Calu3 (cell line): ENCODE measurements around the gene VRK3. TPM values are rescaled to one million over a fixed set of nuclear protein-coding genes. Genes with fewer than 3 reads are reported as not detected.

ENCODE experiments used
- BruUV-seq: library from RNA; stranded (reverse); fragments of 400-500 nt; replicated peaks from 2 replicates; lab custom pipeline; 2021; lab: Mats Ljungman, UMichigan
- CTCF ChIA-PET: fragments of 300-600 bp; sonication (Branson Sonifier 250); formaldehyde crosslinking; loops from one replicate; lab custom pipeline; 2022; ENCODE audit warnings: antibody characterized with exemption; lab: Charles Lee
- DNase-seq: peaks from one replicate; pipeline ENCODE4 v3.0.0; 2022
- H3K27ac Mint-ChIP-seq: one replicate; pipeline ENCODE4 v1.8.0; 2022; ENCODE audit warnings: mixed read lengths; ENCODE audit not compliant: unreplicated experiment
- H3K27me3 Mint-ChIP-seq: one replicate; pipeline ENCODE4 v1.8.0; 2022; ENCODE audit warnings: mixed read lengths; ENCODE audit not compliant: unreplicated experiment
- H3K36me3 Mint-ChIP-seq: one replicate; pipeline ENCODE4 v1.8.0; 2022; ENCODE audit warnings: mild to moderate bottlenecking, moderate library complexity, mixed read lengths; ENCODE audit not compliant: insufficient read depth, unreplicated experiment
- H3K4me1 Mint-ChIP-seq: one replicate; pipeline ENCODE4 v1.8.0; 2022; ENCODE audit warnings: mild to moderate bottlenecking, low read depth, mixed read lengths; ENCODE audit not compliant: unreplicated experiment
- H3K4me3 Mint-ChIP-seq: one replicate; pipeline ENCODE4 v1.8.0; 2022; ENCODE audit warnings: mild to moderate bottlenecking, low read depth, moderate library complexity, mixed read lengths; ENCODE audit not compliant: unreplicated experiment
- H3K9me3 Mint-ChIP-seq: one replicate; pipeline ENCODE4 v1.8.0; 2022; ENCODE audit warnings: low read depth, mixed read lengths; ENCODE audit not compliant: unreplicated experiment
- intact Hi-C: fragments of 100-400 bp; cut with micrococcal nuclease; formaldehyde crosslinking; loops from one replicate; pipeline ENCODE4 v1.10.0; 2022; ENCODE audit not compliant: unreplicated experiment
- total RNA-seq: library from RNA; stranded (reverse); gene quantifications from 2 replicates; pipeline ENCODE4 v1.2.3, GENCODE V29; 2022
- TF ChIP-seq, protein P1 (sequence below): fragments of 200-600 bp; IDR thresholded peaks from one replicate; pipeline ENCODE4 v1.8.0; 2022; ENCODE audit warnings: antibody characterized with exemption; ENCODE audit not compliant: unreplicated experiment

The VRK3 gene
- total RNA-seq, 1 experiment from 2014 or later: 74.5 TPM

DNA sequence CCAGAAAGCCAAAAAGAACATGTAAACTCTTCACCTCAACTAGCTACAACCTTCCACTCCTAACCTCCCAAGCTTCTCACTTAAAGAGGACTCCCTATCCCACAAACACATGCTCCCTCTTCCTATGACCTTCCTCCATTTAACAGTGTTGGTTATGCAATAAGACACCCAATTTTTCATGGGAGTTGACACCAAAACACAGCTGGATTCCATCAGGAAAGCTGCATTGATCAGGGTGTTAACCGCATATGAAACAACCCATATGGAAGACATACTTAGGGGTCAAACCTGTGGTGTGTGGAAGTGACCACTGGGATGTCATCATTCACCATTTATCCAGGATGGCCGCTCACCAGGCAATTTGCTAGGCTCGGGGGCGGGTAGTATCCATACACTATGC lies 22.5 kb upstream of the VRK3 start:
- DNase-seq: no peak
- no peaks in the 10 kb centered on the region for H3K27me3 Mint-ChIP-seq
- TF ChIP-seq, protein P1, sequence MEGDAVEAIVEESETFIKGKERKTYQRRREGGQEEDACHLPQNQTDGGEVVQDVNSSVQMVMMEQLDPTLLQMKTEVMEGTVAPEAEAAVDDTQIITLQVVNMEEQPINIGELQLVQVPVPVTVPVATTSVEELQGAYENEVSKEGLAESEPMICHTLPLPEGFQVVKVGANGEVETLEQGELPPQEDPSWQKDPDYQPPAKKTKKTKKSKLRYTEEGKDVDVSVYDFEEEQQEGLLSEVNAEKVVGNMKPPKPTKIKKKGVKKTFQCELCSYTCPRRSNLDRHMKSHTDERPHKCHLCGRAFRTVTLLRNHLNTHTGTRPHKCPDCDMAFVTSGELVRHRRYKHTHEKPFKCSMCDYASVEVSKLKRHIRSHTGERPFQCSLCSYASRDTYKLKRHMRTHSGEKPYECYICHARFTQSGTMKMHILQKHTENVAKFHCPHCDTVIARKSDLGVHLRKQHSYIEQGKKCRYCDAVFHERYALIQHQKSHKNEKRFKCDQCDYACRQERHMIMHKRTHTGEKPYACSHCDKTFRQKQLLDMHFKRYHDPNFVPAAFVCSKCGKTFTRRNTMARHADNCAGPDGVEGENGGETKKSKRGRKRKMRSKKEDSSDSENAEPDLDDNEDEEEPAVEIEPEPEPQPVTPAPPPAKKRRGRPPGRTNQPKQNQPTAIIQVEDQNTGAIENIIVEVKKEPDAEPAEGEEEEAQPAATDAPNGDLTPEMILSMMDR: no peak
- no peak overlapping the region for H3K27ac Mint-ChIP-seq
- peaks cover 19% of the 10 kb centered on the region for H3K9me3 Mint-ChIP-seq
- no TSS peak for BruUV-seq
- no peaks in the 10 kb centered on the region for H3K4me1 Mint-ChIP-seq
- peaks cover 46% of the 10 kb centered on the region for H3K36me3 Mint-ChIP-seq
- CTCF ChIA-PET: no interaction called here
- intact Hi-C loops: no loop called here
- no peak overlapping the region for H3K4me3 Mint-ChIP-seq

DNA sequence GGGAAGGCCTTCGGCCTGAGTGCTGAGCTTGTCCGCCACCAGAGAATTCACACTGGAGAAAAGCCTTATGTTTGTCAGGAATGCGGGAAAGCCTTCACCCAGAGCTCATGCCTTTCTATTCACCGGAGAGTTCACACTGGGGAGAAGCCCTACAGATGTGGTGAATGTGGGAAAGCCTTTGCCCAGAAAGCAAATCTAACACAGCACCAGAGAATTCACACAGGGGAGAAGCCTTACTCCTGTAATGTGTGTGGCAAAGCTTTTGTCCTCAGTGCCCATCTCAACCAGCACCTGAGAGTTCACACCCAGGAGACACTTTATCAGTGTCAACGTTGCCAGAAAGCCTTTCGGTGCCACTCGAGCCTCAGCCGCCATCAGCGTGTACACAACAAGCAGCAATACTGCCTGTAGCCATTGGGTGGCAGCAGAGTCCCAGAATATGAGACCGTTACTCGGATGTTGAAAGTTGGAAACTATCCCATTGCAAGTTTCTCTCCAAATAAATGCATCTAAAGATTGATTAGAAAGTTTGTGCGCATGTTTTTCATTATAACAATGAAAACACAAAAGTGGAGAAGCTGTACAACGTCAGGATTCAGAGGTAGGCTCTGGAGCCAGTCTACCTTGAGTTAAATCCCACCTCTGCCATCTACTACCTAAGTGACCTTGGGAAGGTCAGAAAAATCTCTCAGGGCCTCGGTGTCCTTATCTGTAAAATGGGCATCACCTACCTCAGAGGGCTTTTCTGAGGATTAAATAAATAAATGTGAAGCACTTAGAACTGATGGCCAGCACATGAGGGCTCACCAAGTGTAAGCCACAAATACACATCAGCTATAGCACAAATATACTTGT lies 21.7 kb upstream of the VRK3 start:
- TF ChIP-seq, protein P1: peak; percentile 32
- Mint-ChIP-seq H3K27me3 (no peaks in the 10 kb centered on the region), H3K4me3 (no peak overlapping the region), H3K9me3 (peaks cover 24% of the 10 kb centered on the region), H3K4me1 (no peaks in the 10 kb centered on the region), H3K27ac (no peak overlapping the region), H3K36me3 (peaks cover 50% of the 10 kb centered on the region)
- CTCF ChIA-PET: no interaction called here
- no TSS peak for BruUV-seq
- no peak for DNase-seq
- intact Hi-C loops: no loop called here

DNA sequence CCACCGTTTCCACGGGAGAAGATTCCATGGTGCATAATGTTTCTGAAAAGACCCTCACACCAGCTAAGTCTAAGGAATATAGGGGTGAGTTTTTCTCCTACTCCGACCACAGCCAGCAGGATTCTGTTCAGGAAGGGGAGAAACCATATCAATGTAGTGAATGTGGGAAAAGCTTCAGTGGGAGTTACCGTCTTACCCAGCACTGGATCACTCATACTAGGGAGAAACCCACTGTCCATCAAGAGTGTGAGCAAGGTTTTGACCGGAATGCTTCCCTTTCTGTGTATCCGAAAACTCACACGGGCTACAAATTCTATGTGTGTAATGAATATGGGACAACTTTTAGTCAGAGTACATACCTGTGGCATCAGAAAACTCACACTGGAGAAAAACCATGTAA lies 19.8 kb upstream of the VRK3 start:
- TF ChIP-seq, protein P1: no peak
- Mint-ChIP-seq H3K4me1 (no peaks in the 10 kb centered on the region), H3K36me3 (peaks cover 59% of the 10 kb centered on the region), H3K27me3 (no peaks in the 10 kb centered on the region), H3K9me3 (peaks cover 25% of the 10 kb centered on the region), H3K27ac (no peak overlapping the region), H3K4me3 (no peak overlapping the region)
- DNase-seq: no peak
- intact Hi-C loops: no loop called here
- no TSS peak for BruUV-seq
- CTCF ChIA-PET: no interaction called here

DNA sequence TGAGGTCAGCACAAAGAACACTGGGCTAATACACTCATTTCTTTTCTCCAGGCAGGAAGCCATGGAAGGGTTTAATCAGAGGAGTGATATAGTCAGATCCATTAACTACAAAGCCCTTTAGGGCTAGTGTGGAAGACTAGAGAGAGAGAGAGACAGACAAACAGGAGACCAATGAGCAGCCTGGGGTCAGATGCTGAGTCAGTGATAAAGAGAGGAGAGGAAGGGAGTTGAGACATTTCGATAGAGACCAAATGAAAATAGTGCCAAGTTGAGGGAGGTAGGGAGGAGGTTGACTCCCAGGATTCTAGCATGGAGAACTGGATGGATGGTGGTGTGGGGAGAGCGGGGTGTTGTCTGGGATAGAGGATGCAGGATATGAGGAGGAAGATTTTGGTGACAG lies 18.8 kb upstream of the VRK3 start:
- DNase-seq: no peak
- H3K27ac Mint-ChIP-seq: peak overlapping the region; percentile 2
- intact Hi-C loops: no loop called here
- BruUV-seq: no TSS peak
- no peaks in the 10 kb centered on the region for H3K4me1 Mint-ChIP-seq
- TF ChIP-seq, protein P1: no peak
- peaks cover 29% of the 10 kb centered on the region for H3K9me3 Mint-ChIP-seq
- H3K4me3 Mint-ChIP-seq: no peak overlapping the region
- no peaks in the 10 kb centered on the region for H3K27me3 Mint-ChIP-seq
- peaks cover 66% of the 10 kb centered on the region for H3K36me3 Mint-ChIP-seq
- CTCF ChIA-PET: no interaction called here
